ENCODE data around the gene FOXC2. TPM values are rescaled to one million over a fixed set of nuclear protein-coding genes. Genes with fewer than 3 reads are reported as not detected.
"Not testable (repeated sequence)": the region's sequence is repeated elsewhere in the genome, so short reads cannot be mapped to it uniquely, and the experiment has no call there.

Gene FOXC2
- total and polyA plus RNA-seq, 2 experiments from 2014 or later, result 1.2 to 2.5 TPM

GRCh38 chr16:86585821-86586611, 19.4 kb downstream of the FOXC2 start:
- Histone ChIP-seq H3K9me2 (ENCODE audit: insufficient read depth) (0 out of 2 replicates have a peak, but pooled peaks cover 13% of the 10 kb centered on the region), H3K9me3 (ENCODE audit: low read depth) (no peaks in the 10 kb centered on the region), H3K4me3 (peak overlapping the region; percentile 36), H3K4me2 (ENCODE audit: unreplicated experiment) (peak overlapping the region; percentile 63), H3K4me1 (ENCODE audit: insufficient read depth) (peaks cover 70% of the 10 kb centered on the region), H3K27me3 (replicated peaks; ENCODE audit: insufficient read depth) (no peaks in the 10 kb centered on the region), H4K20me1 (ENCODE audit: insufficient read depth) (no peaks in the 10 kb centered on the region), H2AFZ (peak overlapping the region; percentile 45; the same call in 1 of the 2 replicates), H3K27ac (peak overlapping the region; percentile 97), H3F3A (ENCODE audit: insufficient read depth) (peaks cover 50% of the 10 kb centered on the region), H3K9ac (peak overlapping the region; percentile 75), H3K79me2 (ENCODE audit: insufficient read depth) (peaks cover 29% of the 10 kb centered on the region), H3K36me3 (ENCODE audit: low read depth) (no peaks in the 10 kb centered on the region)
- in situ Hi-C loops (cut with MboI), result loop anchor here (10.0 kb wide), 1 partner anchor 169 kb away; no protein-coding TSS in a partner anchor
- peak; percentile 94 for DNase-seq
- 38 to 43% methylated on average over 10 of the region's 10 CpGs for WGBS, 2 experiments (ENCODE audit: low coverage in 1 of 2, low lambda C conversion rate in 2 of 2, missing lambda C conversion rate in 2 of 2)
- no peak for TF ChIP-seq EZH2 (IDR thresholded peaks at IDR 0.05; ENCODE audit: insufficient read depth, poor library complexity, severe bottlenecking)
- no peak for TF ChIP-seq EZH2phosphoT487 (IDR thresholded peaks at IDR 0.05; ENCODE audit: insufficient read depth, low read depth)

GRCh38 chr16:86587487-86587886, 20.9 kb downstream of the FOXC2 start:
- no peak overlapping the region for H3K9ac ChIP-seq
- H3K4me2 ChIP-seq (ENCODE audit: unreplicated experiment), result no peak overlapping the region
- 81% methylated on average over 3 of the region's 3 CpGs for WGBS, 2 experiments (ENCODE audit: low coverage in 1 of 2, low lambda C conversion rate in 2 of 2, missing lambda C conversion rate in 2 of 2)
- H3K27ac ChIP-seq, result no peak overlapping the region
- H3K9me3 ChIP-seq (ENCODE audit: low read depth), result no peaks in the 10 kb centered on the region
- no peak for DNase-seq
- TF ChIP-seq EZH2phosphoT487 (IDR thresholded peaks at IDR 0.05; ENCODE audit: insufficient read depth, low read depth) (no peak), EZH2 (IDR thresholded peaks at IDR 0.05; ENCODE audit: insufficient read depth, poor library complexity, severe bottlenecking) (no peak)
- H3K36me3 ChIP-seq (ENCODE audit: low read depth), result no peaks in the 10 kb centered on the region
- H3K4me1 ChIP-seq (ENCODE audit: insufficient read depth), result peaks cover 58% of the 10 kb centered on the region
- H3F3A ChIP-seq (ENCODE audit: insufficient read depth), result peaks cover 57% of the 10 kb centered on the region
- H3K4me3 ChIP-seq, result no peak overlapping the region
- no peaks in the 10 kb centered on the region for H3K27me3 ChIP-seq (replicated peaks; ENCODE audit: insufficient read depth)
- H4K20me1 ChIP-seq (ENCODE audit: insufficient read depth), result no peaks in the 10 kb centered on the region
- 0 out of 2 replicates have a peak, but pooled peaks cover 13% of the 10 kb centered on the region for H3K9me2 ChIP-seq (ENCODE audit: insufficient read depth)
- peaks cover 15% of the 10 kb centered on the region for H3K79me2 ChIP-seq (ENCODE audit: insufficient read depth)
- in situ Hi-C loops (cut with MboI), result loop anchor here (10.0 kb wide), 1 partner anchor 167 kb away; no protein-coding TSS in a partner anchor
- no peak overlapping the region for H2AFZ ChIP-seq

GRCh38 chr16:86587955-86588354, 21.3 kb downstream of the FOXC2 start:
- Histone ChIP-seq H3F3A (ENCODE audit: insufficient read depth) (peaks cover 57% of the 10 kb centered on the region), H3K9me2 (ENCODE audit: insufficient read depth) (0 out of 2 replicates have a peak, but pooled peaks cover 13% of the 10 kb centered on the region), H3K4me1 (ENCODE audit: insufficient read depth) (peaks cover 58% of the 10 kb centered on the region), H3K79me2 (ENCODE audit: insufficient read depth) (peaks cover 10% of the 10 kb centered on the region)
- WGBS, 2 experiments (ENCODE audit: low coverage in 1 of 2, low lambda C conversion rate in 2 of 2, missing lambda C conversion rate in 2 of 2), result 59 to 87% methylated on average over 3 of the region's 3 CpGs
- not testable (repeated sequence) for H3K36me3 ChIP-seq (ENCODE audit: low read depth); H2AFZ ChIP-seq; H3K9ac ChIP-seq; H3K27ac ChIP-seq; H3K4me2 ChIP-seq (ENCODE audit: unreplicated experiment); H3K9me3 ChIP-seq (ENCODE audit: low read depth); H3K4me3 ChIP-seq; DNase-seq; H4K20me1 ChIP-seq (ENCODE audit: insufficient read depth); H3K27me3 ChIP-seq (replicated peaks; ENCODE audit: insufficient read depth)
- in situ Hi-C loops (cut with MboI), result loop anchor here (10.0 kb wide), 1 partner anchor 167 kb away; no protein-coding TSS in a partner anchor

GRCh38 chr16:86590501-86591144, 24.0 kb downstream of the FOXC2 start:
- Histone ChIP-seq H3F3A (ENCODE audit: insufficient read depth) (peaks cover 41% of the 10 kb centered on the region), H2AFZ (0 out of 2 replicates have a peak overlapping the region, but pooled peaks have one; percentile 6), H3K9me3 (ENCODE audit: low read depth) (no peaks in the 10 kb centered on the region), H3K36me3 (ENCODE audit: low read depth) (no peaks in the 10 kb centered on the region), H3K4me3 (no peak overlapping the region), H3K4me2 (ENCODE audit: unreplicated experiment) (peak overlapping the region; percentile 42), H3K79me2 (ENCODE audit: insufficient read depth) (no peaks in the 10 kb centered on the region), H3K27me3 (replicated peaks; ENCODE audit: insufficient read depth) (no peaks in the 10 kb centered on the region), H4K20me1 (ENCODE audit: insufficient read depth) (no peaks in the 10 kb centered on the region), H3K4me1 (ENCODE audit: insufficient read depth) (peaks cover 41% of the 10 kb centered on the region), H3K9me2 (ENCODE audit: insufficient read depth) (0 out of 2 replicates have a peak, but pooled peaks cover 13% of the 10 kb centered on the region), H3K27ac (peak overlapping the region; percentile 83), H3K9ac (peak overlapping the region; percentile 45)
- TF ChIP-seq EZH2phosphoT487 (IDR thresholded peaks at IDR 0.05; ENCODE audit: insufficient read depth, low read depth) (no peak), EZH2 (IDR thresholded peaks at IDR 0.05; ENCODE audit: insufficient read depth, poor library complexity, severe bottlenecking) (no peak)
- in situ Hi-C loops (cut with MboI), result no loop called here
- peak; percentile 95 for DNase-seq
- WGBS, 2 experiments (ENCODE audit: low coverage in 1 of 2, low lambda C conversion rate in 2 of 2, missing lambda C conversion rate in 2 of 2), result 26 to 29% methylated on average over 4 of the region's 4 CpGs

Data from GM23248 (cell line).